ENCODE data around the gene DACH1.

GRCh38 chr13:71577127-71577526 is 289.9 kb downstream of the DACH1 start:
- no peak for TF ChIP-seq CTCF (conservative IDR thresholded peaks at IDR 0.05; ENCODE audit: low read length)
- TF ChIP-seq EZH2phosphoT487 (IDR thresholded peaks at IDR 0.05; ENCODE audit: borderline replicate concordance, low read depth, low read length), result no peak

All from OCI-LY7 (cell line).